ENCODE results near the gene MED28.

DNA sequence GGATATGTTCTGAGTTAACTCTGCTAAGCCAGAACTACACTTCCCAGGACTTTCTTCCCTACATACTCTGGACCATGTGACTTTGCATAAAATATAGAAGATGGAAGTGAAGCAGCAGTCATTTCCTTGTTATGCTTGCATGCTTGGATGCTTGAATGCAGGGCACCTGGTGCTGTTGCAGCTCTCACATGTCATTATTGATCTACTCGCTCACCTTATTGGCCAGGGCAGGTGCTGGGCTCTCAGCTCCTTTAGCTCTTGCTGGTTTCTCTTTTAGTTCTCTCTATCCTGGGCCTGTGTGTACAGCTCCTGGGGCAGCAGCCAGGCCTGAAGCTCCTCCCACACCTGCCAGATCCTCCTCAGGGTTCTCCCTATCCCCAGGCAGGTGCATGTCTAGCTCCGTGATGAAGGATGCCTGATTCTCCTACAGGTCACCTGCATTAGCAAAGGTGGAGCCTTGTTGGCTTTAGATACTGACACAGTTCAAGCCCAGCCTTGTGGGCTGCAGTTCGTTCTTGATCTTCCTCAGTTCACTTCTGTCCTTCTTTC lies 53.3 kb downstream of the MED28 start:
- TF ChIP-seq GATA2 (IDR thresholded peaks at IDR 0.05; ENCODE audit: low read depth, low read length) (no peak), GATA3 (IDR thresholded peaks at IDR 0.05; ENCODE audit: low read depth, low read length) (no peak)

Measured in SH-SY5Y (cell line).